Renal pelvis (tissue), 4 donors: ENCODE measurements around the gene RNASE8. TPM values are rescaled to one million over a fixed set of nuclear protein-coding genes. Genes with fewer than 3 reads are reported as not detected.

ENCODE experiments used
- DNase-seq: peaks from one replicate; pipeline ENCODE4 v3.0.0-alpha.2; 2013
- polyA plus RNA-seq, 3 donors: library from polyadenylated mRNA; unstranded; fragments of 120-200 nt; gene quantifications; one replicate each; pipeline ENCODE4 v1.2.1, GENCODE V29; 2013; ENCODE audit not compliant: insufficient read length in 3 of 3

RNASE8 gene
- polyA plus RNA-seq, 3 donors, result not detected

GRCh38 chr14:21072031-21072473 lies 14.4 kb downstream of the RNASE8 start:
- DNase-seq, result no peak

- DNase-seq, result no peak
These were observed 15.2 kb downstream of the RNASE8 start for GRCh38 chr14:21072781-21073339.

GRCh38 chr14:21073921-21074320 lies 16.3 kb downstream of the RNASE8 start:
- DNase-seq, result no peak

- DNase-seq, result no peak
These were observed 17.0 kb downstream of the RNASE8 start for GRCh38 chr14:21074398-21075272.

GRCh38 chr14:21075719-21076437 lies 18.3 kb downstream of the RNASE8 start:
- DNase-seq, result no peak

- no peak for DNase-seq
These were observed 20.1 kb downstream of the RNASE8 start for GRCh38 chr14:21077672-21078071.

- DNase-seq, result no peak
These were observed 20.7 kb downstream of the RNASE8 start for GRCh38 chr14:21078287-21078686.

GRCh38 chr14:21078726-21079125 lies 21.1 kb downstream of the RNASE8 start:
- no peak for DNase-seq

GRCh38 chr14:21081521-21082142 lies 24.0 kb downstream of the RNASE8 start:
- DNase-seq, result no peak

GRCh38 chr14:21083565-21084325 lies 26.1 kb downstream of the RNASE8 start:
- DNase-seq, result no peak

- no peak for DNase-seq
These were observed 26.8 kb downstream of the RNASE8 start for GRCh38 chr14:21084396-21084795.

GRCh38 chr14:21084998-21085853 lies 27.6 kb downstream of the RNASE8 start:
- DNase-seq, result no peak

GRCh38 chr14:21086908-21087293 lies 29.3 kb downstream of the RNASE8 start:
- no peak for DNase-seq

- peak; percentile 35 for DNase-seq
These were observed 29.9 kb downstream of the RNASE8 start for GRCh38 chr14:21087294-21088091.

- DNase-seq, result no peak
These were observed 31.1 kb downstream of the RNASE8 start for GRCh38 chr14:21088687-21089086.

- DNase-seq, result no peak
These were observed 31.6 kb downstream of the RNASE8 start for GRCh38 chr14:21089271-21089670.

- DNase-seq, result no peak
These were observed 32.2 kb downstream of the RNASE8 start for GRCh38 chr14:21089877-21090193.

GRCh38 chr14:21090194-21090939 lies 32.7 kb downstream of the RNASE8 start:
- DNase-seq, result no peak
